H1 (cell line): ENCODE results near the gene DMPK. TPM values are rescaled to one million over a fixed set of nuclear protein-coding genes. Genes with fewer than 3 reads are reported as not detected.

Experiments used
- CHD7 ChIP-seq: fragments of 300-600 bp; sonication (generic); IDR thresholded peaks from 2 replicates; pipeline ENCODE4 v1.7.1; 2012; ENCODE audit warnings: low read length, moderate library complexity, mild to moderate bottlenecking, inconsistent platforms; ENCODE audit not compliant: insufficient replicate concordance
- POLR2A ChIP-seq, 2 experiments: IDR thresholded peaks; 1 replicate in 1 of 2; 2 replicates in 1 of 2; pipeline ENCODE4 v1.6.1; 2011; ENCODE audit warnings: low read depth in 2 of 2, low read length in 2 of 2, mild to moderate bottlenecking in 2 of 2; ENCODE audit errors: control extremely low read depth in 1 of 2
- polyA plus RNA-seq, 7 experiments: library from polyadenylated mRNA; depleted of rRNA in 3 of 7; stranded (reverse) in 5 of 7; unstranded in 2 of 7; fragments of >200 nt in 5 of 7; fragments of 200-250 nt in 2 of 7; gene quantifications; 1 replicate in 5 of 7; 2 replicates in 1 of 7; 4 replicates in 1 of 7; pipeline versions ENCODE4 v1.2.1 to v1.2.3, GENCODE V29; 2011 to 2013; ENCODE audit warnings: missing spikeins in 2 of 7, mixed read lengths in 2 of 7
- total RNA-seq: library from RNA; stranded (reverse); fragmentation: NEBNext Ultra II Directional; extraction: Animal tissue kit (Norgen Biotek cat#: 25700); gene quantifications from 2 replicates; pipeline ENCODE4 v1.2.1, GENCODE V29; 2021

Gene DMPK
- total and polyA plus RNA-seq, 2 of the 8 experiments (the other 6 are each of a cell fraction or from before 2014, with no cell fraction given) = 13.7 to 27.4 TPM

GRCh38 chr19:45785781-45786532 is 3.7 kb upstream of the DMPK start (continued):
- TF ChIP-seq CHD7 (no peak), POLR2A (IDR thresholded peaks at IDR 0.05; ENCODE audit: control extremely low read depth in 1 of 2, low read depth in 2 of 2, low read length in 2 of 2) (no peak)
